Fibroblast of skin of scalp (primary cell): ENCODE data around the gene AMPD2.
"Not testable (repeated sequence)": the region's sequence is repeated elsewhere in the genome, so short reads cannot be mapped to it uniquely, and the experiment has no call there.

ENCODE experiments used
- DNase-seq: peaks from one replicate; pipeline ENCODE4 v3.0.0-alpha.2; 2013

The AMPD2 gene

DNA sequence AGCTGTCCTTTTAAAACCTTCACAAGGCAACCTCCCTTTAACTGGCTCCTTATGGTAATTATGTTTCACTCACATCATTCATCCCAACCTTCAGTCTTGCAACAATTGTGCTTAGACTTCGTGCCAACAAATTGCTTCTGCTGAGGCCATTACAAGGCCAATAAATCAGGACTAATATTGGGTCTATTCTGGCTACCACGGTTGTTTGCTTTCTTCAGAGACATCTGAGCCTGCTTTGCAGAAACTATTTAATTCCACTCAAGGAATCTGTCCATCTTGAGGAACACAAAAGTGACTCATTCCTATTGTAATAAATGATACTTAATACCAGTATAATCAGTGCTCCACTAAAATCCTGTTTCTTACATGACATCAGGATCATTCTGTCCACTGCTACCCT, 33.7 kb downstream of the AMPD2 start:
- DNase-seq: no peak

DNA sequence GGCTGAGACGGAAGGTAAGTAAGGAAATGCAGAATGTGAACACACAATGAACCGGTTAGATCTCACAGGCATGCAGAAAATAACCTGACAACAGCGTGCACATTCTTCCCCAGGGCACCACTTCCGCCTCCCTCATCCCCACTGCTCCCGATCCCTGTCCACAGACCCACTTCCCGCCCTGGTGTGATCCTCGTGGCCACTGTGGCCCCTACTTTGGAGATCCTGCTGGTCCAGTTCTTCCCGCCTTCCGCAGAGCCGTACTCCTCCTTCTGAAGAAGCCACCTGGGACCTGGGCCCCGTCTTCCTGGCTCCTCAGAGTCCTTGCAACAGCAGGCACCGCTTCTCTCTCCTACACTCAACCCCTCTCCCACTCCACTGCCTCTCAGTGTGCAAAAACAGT, 34.9 kb downstream of the AMPD2 start:
- no peak for DNase-seq

DNA sequence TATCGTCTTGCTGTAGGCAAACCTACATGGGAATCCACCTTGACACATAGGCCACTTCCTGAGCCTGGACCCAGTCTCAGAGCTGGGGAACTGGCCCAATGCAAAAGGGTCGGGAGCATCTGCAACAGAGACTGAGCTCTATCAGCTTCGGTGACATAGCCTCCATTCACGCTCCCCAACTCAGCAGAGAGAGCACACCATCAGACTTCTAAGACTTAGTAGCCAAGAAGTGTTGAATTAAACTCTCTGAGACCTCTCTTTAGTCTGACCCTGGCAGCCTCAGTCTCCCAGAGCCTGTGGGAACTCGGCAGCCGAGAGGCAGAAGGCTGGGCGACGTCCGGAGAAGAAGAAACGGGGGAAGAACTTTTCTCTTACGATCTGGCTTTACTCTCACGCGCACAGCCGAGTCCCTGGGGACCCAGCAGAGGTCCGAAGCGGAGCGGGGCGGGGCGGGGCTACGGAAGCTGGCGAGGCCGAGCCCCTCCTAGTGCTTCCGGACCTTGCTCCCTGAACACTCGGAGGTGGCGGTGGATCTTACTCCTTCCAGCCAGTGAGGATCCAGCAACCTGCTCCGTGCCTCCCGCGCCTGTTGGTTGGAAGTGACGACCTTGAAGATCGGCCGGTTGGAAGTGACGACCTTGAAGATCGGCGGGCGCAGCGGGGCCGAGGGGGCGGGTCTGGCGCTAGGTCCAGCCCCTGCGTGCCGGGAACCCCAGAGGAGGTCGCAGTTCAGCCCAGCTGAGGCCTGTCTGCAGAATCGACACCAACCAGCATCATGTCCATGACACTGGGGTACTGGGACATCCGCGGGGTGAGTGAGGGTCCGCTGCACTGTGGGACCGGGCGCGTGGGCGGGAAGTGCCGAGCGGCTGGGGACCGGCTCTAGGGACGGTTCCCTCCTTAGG, 36.2 kb downstream of the AMPD2 start, which contains the start of gene GSTM4:
Gene GSTM4, plus strand, starts transcription at position 485 of the 905 bp plus-strand sequence. Its CDS starts 291 bp downstream, at position 776.
- peak; percentile 83 for DNase-seq

DNA sequence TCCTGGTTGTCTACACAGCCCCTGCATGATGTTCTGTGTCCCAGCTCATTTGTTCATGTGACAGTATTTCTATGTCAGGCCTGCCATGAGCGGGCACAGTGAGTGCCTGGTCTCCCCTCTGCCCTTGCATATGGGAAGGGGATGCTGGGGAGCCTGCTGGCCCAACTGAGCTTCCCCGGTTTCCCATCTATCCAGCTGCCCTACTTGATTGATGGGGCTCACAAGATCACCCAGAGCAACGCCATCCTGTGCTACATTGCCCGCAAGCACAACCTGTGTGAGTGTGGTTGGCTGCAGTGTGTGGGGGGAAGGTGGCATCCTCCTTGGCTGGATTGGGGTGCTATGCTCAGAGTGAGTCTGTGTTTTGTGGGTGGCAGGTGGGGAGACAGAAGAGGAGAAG, 37.8 kb downstream of the AMPD2 start:
- DNase-seq: no peak

- no peak for DNase-seq
These were observed 38.3 kb downstream of the AMPD2 start for GRCh38 chr1:109657970-109658369.

GRCh38 chr1:109658533-109659042, 39.0 kb downstream of the AMPD2 start:
- DNase-seq: no peak

DNA sequence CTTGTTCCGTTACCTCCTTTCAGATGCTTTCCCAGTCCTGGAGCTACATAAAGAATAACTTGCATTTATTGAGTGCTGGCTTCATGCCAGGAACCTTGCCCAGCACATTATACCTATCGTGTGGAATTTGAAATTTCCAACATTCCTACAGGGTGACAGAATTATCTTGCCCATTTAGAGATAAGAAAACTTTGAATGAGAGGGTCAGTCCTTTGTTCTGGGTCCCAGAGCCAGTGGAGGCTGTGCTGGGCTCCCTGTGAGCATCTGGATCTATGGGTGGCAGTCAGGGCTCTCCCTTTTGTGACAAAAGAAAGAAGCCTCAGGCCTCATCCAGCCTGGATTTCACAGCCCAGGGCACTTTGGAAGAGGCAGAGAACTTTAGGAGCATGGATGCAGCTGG, 39.5 kb downstream of the AMPD2 start:
- no peak for DNase-seq

DNA sequence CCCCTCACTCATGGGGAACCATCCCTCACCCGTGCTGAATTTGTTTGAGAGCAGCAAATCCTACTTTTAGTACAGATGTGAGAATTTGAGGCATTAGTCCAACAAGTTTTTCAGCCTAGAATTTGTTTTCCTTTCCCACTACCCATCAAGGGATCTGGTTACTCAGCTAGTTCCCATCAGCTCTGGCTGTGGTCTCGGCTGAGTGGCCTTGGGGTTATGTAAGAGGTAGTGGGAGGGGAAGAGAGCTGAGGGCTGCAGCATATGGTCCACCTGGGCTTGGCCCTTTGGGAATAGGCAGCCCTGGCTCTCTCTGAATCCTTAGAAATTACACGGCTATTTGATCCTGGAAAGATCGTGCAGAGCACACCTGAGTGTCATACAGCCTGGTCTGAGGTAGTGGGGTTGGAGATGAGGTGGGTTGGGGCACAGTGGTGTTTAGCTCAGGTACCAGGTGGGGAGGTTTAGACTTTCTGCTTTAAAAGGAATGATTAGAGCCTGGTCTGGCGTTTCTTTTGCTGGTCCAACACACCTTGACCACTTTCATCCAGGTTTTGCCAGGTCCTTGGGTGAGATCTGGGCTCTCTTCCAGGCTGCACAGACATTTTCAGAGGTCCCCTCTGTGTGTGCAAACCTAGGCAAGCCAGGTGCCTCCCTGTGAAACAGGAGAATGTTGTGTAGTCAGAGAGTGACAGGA, 40.5 kb downstream of the AMPD2 start:
- DNase-seq: no peak

GRCh38 chr1:109660691-109661026, 41.0 kb downstream of the AMPD2 start:
- DNase-seq: not testable (repeated sequence)

GRCh38 chr1:109661391-109661790, 41.8 kb downstream of the AMPD2 start:
- DNase-seq: no peak

DNA sequence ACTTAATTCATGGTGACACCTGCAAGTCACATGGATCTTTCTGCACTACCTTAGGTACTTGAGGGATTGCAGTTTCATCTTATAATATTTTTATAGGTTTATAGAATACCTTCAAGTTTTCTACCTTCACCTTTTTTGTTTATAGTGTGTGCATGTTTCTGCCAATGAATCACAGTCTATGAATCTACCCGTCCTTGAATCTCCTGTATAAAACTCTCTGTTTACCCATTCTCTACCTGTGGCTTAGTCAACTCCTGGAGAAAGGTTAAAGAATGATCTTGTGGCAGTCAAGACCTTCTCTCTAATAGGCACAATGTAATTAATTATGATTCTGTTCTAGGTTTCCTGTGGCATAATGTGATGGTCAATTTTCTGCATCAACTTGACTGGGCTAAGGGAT, 45.0 kb downstream of the AMPD2 start:
- DNase-seq: no peak

GRCh38 chr1:109667452-109668122, 48.0 kb downstream of the AMPD2 start, which contains the start of gene GSTM2:
GSTM2 (plus strand) TSS chr1:109668057; CDS start chr1:109668116, 59 bp downstream.
- DNase-seq: peak; percentile 87

DNA sequence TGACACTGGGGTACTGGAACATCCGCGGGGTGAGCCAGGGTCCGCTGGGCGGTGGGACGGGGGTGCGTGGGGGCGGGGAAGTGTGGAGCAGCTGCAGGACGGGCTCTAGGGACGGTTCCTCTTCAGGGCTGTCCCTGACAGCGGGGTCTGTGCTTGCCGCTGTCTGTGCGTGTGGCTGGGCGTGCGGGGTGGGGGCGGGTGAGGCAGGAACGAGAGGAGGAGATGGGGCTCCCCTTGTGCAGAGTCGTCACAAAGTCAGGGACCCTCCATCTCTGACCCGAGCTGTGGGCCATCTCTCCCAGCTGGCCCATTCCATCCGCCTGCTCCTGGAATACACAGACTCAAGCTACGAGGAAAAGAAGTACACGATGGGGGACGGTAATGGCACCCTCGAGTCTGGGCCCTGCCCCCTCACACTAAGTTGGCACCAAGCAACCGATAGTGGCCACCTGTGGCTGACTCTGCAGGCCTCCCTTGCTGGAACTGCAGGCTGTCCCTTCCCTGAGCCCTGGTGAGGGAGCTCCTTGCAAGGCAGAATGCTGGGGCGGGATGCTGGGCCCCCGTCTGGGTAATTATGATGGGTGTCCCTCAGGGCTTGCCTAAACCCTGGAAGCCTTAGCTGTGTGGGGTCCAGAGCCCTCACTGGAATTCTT, 48.6 kb downstream of the AMPD2 start:
- no peak for DNase-seq

DNA sequence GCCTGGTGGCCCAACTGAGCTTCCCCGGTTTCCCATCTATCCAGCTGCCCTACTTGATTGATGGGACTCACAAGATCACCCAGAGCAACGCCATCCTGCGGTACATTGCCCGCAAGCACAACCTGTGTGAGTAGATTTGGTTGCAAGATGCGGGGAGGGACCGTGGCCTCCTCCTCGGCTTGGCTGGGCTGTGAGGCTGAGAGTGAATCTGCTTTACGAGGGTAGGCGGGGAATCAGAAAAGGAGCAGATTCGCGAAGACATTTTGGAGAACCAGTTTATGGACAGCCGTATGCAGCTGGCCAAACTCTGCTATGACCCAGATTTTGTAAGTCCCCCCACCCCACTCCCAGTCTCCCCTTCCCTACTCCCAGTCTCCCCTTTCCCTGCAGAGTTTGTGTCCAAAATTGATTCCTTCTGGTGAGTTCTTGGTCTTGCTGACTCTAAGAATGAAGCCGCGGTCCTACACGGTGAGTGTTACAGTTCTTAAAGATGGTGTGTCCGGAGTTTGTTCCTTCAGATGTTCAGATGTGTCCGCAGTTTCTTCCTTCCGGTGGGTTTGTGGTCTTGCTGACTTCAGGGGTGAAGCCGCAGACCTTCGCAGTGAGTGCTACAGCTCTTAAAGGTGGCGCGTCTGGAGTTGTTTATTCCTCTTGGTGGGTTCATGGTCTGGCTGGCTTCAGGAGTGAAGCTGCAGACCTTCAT, 49.8 kb downstream of the AMPD2 start:
- DNase-seq: no peak

DNA sequence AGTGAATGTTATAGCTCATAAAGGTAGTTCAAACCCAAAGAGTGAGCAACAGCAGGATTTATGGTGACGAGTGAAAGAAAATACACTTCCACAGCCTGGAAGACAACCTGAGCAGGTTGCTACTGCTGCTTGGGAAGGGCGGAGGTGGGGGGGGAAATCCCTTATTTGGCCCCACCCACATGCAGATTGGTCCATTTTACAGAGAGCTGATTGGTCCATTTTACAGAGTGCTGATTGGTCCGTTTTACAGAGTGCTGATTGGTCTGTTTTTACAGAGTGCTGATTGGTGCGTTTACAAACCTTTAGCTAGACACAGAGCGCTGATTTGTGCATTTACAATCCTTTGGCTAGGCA, 50.3 kb downstream of the AMPD2 start:
- DNase-seq: not testable (repeated sequence)

- DNase-seq: no peak
These were observed 51.4 kb downstream of the AMPD2 start for GRCh38 chr1:109671067-109671466.

DNA sequence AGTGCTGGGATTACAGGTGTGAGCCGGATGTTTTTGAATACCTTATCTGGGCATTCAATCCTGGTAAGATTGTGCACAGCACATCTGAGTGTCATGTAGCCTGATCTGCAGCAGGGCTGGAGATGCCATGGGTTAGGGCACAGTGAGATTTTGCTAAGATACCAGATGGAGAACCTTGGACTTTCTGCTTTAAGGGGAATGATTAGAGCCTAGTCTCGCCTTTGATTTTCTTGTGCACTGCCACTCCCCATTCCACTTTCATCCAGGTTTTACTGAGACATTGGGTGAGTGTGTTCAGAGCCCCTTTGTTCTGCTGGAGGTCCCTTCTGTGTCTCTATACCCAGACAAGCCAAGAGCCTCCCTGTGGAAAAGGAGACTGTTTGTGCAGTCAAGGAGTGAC, 54.2 kb downstream of the AMPD2 start:
- not testable (repeated sequence) for DNase-seq

- DNase-seq: not testable (repeated sequence)
These were observed 57.2 kb downstream of the AMPD2 start for GRCh38 chr1:109676683-109677381.

GRCh38 chr1:109677459-109677858, 57.8 kb downstream of the AMPD2 start:
- DNase-seq: no peak

DNA sequence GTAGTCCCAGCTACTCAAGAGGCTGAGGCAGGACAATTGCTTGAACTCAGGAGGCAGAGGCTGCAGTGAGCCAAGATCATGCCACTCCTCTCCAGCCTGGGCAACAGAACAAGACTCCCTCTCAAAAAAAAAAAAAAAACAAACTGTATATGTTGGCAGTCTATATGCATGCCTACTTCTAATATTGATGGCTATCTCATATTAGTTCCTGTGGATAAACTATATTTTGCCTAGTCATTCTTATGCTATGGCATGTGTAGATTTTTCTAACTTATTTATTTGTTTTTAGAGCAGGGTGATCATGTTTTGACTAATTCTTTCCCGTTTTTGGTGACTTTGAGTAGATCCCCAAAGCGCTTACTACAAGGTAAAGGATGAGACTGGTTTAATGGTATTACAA, 59.0 kb downstream of the AMPD2 start:
- DNase-seq: not testable (repeated sequence)
